Measurements from ENCODE around the gene GLI3. TPM values are rescaled to one million over a fixed set of nuclear protein-coding genes. Genes with fewer than 3 reads are reported as not detected.

Gene GLI3
- total RNA-seq, 1 donor from 2014 or later: 32.0 TPM

DNA sequence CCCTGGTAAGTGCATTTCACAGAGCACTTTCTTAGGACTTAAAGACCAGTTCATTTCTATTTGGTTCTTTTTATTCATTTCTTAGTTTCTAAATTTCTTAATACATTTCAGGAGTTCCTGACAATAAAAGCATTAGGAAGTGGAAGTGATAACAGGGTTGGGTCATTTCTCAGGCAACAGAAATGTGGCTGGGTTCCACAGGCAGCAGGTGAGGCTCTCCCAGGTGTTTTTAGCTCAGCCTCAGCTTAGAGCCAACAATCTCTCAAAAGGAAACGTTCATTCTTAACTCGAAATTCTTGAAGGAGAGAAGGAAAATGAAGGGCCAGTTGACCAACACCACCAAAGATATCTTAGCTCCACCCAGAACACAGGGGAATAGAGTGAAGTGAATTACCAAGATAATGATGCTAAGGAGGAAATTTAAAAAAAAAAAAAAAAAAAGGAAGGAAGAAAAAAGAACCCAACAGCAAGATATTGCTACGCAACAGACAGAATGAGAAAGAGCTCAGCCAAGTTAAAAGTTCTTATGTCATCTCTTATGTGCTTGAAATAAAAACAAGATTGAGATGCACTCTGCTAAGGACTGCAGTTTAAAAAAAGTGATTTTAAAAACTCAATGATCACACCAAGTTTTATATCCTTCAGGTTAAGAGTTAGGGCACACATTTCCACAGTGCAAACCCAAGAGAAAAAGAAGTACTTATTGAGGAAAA is 230.1 kb downstream of the GLI3 start:
- Mint-ChIP-seq H3K9me3 (no peaks in the 10 kb centered on the region), H3K27me3 (ENCODE audit: insufficient read depth, low read depth) (no peaks in the 10 kb centered on the region), H3K4me3 (no peak overlapping the region), H3K36me3 (peaks cover 69% of the 10 kb centered on the region), H3K4me1 (no peaks in the 10 kb centered on the region), H3K27ac (no peak overlapping the region)
- H3K4me1 ChIP-seq: no peaks in the 10 kb centered on the region
- H3F3A ChIP-seq (ENCODE audit: low read depth): peaks cover 5% of the 10 kb centered on the region
- no peaks in the 10 kb centered on the region for H3K9me3 ChIP-seq (ENCODE audit: low read depth)
- H3K27me3 ChIP-seq: no peaks in the 10 kb centered on the region
- peaks cover 30% of the 10 kb centered on the region for H4K20me1 ChIP-seq (ENCODE audit: low read depth)
- peaks cover 36% of the 10 kb centered on the region for H3K36me3 ChIP-seq
- H3K4me2 ChIP-seq: no peak overlapping the region
- no peak overlapping the region for H3K4me3 ChIP-seq
- TF ChIP-seq EZH2phosphoT487 (IDR thresholded peaks at IDR 0.05): no peak
- TF ChIP-seq, protein P1, sequence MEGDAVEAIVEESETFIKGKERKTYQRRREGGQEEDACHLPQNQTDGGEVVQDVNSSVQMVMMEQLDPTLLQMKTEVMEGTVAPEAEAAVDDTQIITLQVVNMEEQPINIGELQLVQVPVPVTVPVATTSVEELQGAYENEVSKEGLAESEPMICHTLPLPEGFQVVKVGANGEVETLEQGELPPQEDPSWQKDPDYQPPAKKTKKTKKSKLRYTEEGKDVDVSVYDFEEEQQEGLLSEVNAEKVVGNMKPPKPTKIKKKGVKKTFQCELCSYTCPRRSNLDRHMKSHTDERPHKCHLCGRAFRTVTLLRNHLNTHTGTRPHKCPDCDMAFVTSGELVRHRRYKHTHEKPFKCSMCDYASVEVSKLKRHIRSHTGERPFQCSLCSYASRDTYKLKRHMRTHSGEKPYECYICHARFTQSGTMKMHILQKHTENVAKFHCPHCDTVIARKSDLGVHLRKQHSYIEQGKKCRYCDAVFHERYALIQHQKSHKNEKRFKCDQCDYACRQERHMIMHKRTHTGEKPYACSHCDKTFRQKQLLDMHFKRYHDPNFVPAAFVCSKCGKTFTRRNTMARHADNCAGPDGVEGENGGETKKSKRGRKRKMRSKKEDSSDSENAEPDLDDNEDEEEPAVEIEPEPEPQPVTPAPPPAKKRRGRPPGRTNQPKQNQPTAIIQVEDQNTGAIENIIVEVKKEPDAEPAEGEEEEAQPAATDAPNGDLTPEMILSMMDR (IDR thresholded peaks at IDR 0.05): no peak
- H3K27ac ChIP-seq: no peak overlapping the region
- DNase-seq (ENCODE audit: low spot score): no peak
- no peak overlapping the region for H3K9ac ChIP-seq
- H3K79me2 ChIP-seq (ENCODE audit: low read depth): peaks cover 31% of the 10 kb centered on the region
- no peak overlapping the region for H2AFZ ChIP-seq (replicated peaks)

DNA sequence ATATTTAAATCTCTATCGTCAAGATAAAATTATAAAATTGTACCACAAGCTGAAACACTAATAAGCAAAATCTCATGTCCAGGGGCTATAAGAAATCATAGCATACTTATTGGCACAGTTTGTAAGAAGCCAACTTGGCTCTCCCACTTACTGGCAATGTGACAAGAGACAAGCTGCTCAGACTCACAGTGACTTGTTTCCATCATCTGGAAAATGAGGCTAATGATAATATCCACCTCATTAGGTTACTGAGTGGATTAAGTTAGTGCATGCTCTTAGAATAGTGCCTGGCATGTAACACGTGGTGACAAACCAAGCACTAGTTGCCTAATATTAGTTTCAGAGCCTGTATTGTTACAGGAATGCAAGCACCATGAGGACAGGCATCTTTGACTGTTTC is 234.4 kb downstream of the GLI3 start:
- Histone ChIP-seq H3K4me2 (no peak overlapping the region), H3F3A (ENCODE audit: low read depth) (peaks cover 5% of the 10 kb centered on the region), H3K36me3 (peaks cover 35% of the 10 kb centered on the region), H3K4me1 (no peaks in the 10 kb centered on the region), H3K4me3 (no peak overlapping the region), H3K79me2 (ENCODE audit: low read depth) (peaks cover 27% of the 10 kb centered on the region), H2AFZ (replicated peaks) (no peak overlapping the region), H3K9me3 (ENCODE audit: low read depth) (no peaks in the 10 kb centered on the region), H3K9ac (no peak overlapping the region), H4K20me1 (ENCODE audit: low read depth) (peaks cover 17% of the 10 kb centered on the region), H3K27me3 (no peaks in the 10 kb centered on the region), H3K27ac (no peak overlapping the region)
- no peak overlapping the region for H3K27ac Mint-ChIP-seq
- H3K4me1 Mint-ChIP-seq: peaks cover 8% of the 10 kb centered on the region
- peaks cover 60% of the 10 kb centered on the region for H3K36me3 Mint-ChIP-seq
- TF ChIP-seq EZH2 (IDR thresholded peaks at IDR 0.05) (no peak), EZH2phosphoT487 (IDR thresholded peaks at IDR 0.05) (no peak)
- TF ChIP-seq, protein P1 (IDR thresholded peaks at IDR 0.05): no peak
- DNase-seq (ENCODE audit: low spot score): no peak
- H3K4me3 Mint-ChIP-seq: no peak overlapping the region
- H3K27me3 Mint-ChIP-seq (ENCODE audit: insufficient read depth, low read depth): no peaks in the 10 kb centered on the region
- H3K9me3 Mint-ChIP-seq: no peaks in the 10 kb centered on the region

DNA sequence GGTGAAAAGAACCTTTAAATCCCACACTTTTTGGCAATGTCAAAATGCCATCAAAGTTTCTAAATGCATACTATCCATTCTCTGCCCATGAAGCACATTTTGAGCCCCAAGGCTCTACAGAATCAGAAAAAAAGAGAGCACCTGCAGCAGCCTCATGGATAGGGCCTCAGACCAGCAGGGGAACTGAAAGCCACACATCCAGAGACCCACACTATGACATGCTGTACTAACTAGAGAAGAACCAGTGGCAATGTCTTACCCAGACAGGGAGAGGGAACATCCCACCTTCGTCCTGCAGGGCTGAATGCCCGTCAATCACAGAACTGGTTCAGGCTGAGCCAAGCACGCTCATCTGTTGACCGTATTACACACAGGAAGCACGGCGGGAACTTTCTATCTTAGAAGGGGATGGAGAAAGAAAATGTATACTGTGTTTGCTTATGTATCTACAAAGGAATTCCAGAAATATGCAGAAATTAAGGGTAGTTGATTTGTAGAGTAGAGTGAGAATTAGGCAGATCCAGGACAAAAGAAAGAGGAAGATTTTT is 237.2 kb downstream of the GLI3 start:
- peaks cover 52% of the 10 kb centered on the region for H3K36me3 Mint-ChIP-seq

More for the DNA sequence above, 237.2 kb downstream of the GLI3 start:
- Histone ChIP-seq H3K27ac (no peak overlapping the region), H2AFZ (replicated peaks) (no peak overlapping the region), H4K20me1 (ENCODE audit: low read depth) (peaks cover 7% of the 10 kb centered on the region), H3K27me3 (no peaks in the 10 kb centered on the region), H3K4me3 (no peak overlapping the region), H3K4me2 (no peak overlapping the region), H3K79me2 (ENCODE audit: low read depth) (peaks cover 25% of the 10 kb centered on the region), H3F3A (ENCODE audit: low read depth) (peaks cover 5% of the 10 kb centered on the region), H3K4me1 (no peaks in the 10 kb centered on the region), H3K9ac (no peak overlapping the region), H3K9me3 (ENCODE audit: low read depth) (no peaks in the 10 kb centered on the region), H3K36me3 (peaks cover 25% of the 10 kb centered on the region)
- no peak overlapping the region for H3K27ac Mint-ChIP-seq
- no peak for DNase-seq (ENCODE audit: low spot score)
- peaks cover 23% of the 10 kb centered on the region for H3K4me1 Mint-ChIP-seq
- H3K4me3 Mint-ChIP-seq: no peak overlapping the region
- TF ChIP-seq EZH2phosphoT487 (IDR thresholded peaks at IDR 0.05) (no peak), EZH2 (IDR thresholded peaks at IDR 0.05) (no peak)
- TF ChIP-seq, protein P1 (IDR thresholded peaks at IDR 0.05): no peak
- H3K9me3 Mint-ChIP-seq: no peaks in the 10 kb centered on the region
- H3K27me3 Mint-ChIP-seq (ENCODE audit: insufficient read depth, low read depth): no peaks in the 10 kb centered on the region

All from neural progenitor cell (in vitro differentiated cells).